Psoas muscle (tissue), 8 donors: ENCODE data around the gene HMX2. TPM values are rescaled to one million over a fixed set of nuclear protein-coding genes. Genes with fewer than 3 reads are reported as not detected.

ENCODE experiments used
- ATAC-seq, 4 donors: fragments of 200-7000 bp; cut with Tn5 transposase; one replicate each; pipeline ENCODE4 v1.9.1; 2020; ENCODE audit warnings: moderate library complexity in 3 of 4, mild to moderate bottlenecking in 2 of 4
- DNase-seq, 2 donors: peaks; one replicate each; pipeline ENCODE4 v3.0.0-alpha.2; 2020
- H3K27ac ChIP-seq: fragments of 200-600 bp; one replicate; pipeline ENCODE4 v1.8.0; 2022
- H3K27me3 ChIP-seq, 3 donors: fragments of 200-600 bp in 1 of 3; one replicate each; pipeline versions ENCODE4 v1.6.1 to v1.8.0; 2013 to 2022; ENCODE audit warnings: low read length in 2 of 3, mild to moderate bottlenecking in 2 of 3, moderate library complexity in 1 of 3; ENCODE audit not compliant: insufficient read depth in 3 of 3
- H3K36me3 ChIP-seq, 2 donors: fragments of 200-600 bp in 1 of 2; one replicate each; pipeline versions ENCODE4 v1.6.1 to v1.8.0; 2013 to 2022; ENCODE audit warnings: low read depth in 1 of 2, mild to moderate bottlenecking in 1 of 2, moderate library complexity in 1 of 2; ENCODE audit not compliant: insufficient read depth in 1 of 2
- H3K4me1 ChIP-seq: fragments of 200-600 bp; one replicate; pipeline ENCODE4 v1.8.0; 2022
- H3K4me3 ChIP-seq: fragments of 200-600 bp; one replicate; pipeline ENCODE4 v1.8.0; 2022; ENCODE audit warnings: mild to moderate bottlenecking
- H3K9me3 ChIP-seq: fragments of 200-600 bp; one replicate; pipeline ENCODE4 v1.8.0; 2022
- CTCF ChIP-seq: fragments of 200-600 bp; IDR thresholded peaks from one replicate; pipeline ENCODE4 v1.8.0; 2022; ENCODE audit warnings: antibody characterized with exemption
- WGBS, 3 donors: extraction: QIAGEN DNeasy Blood & Tissue Kit; methylation state at CpG; one replicate each; pipeline versions ENCODE4 v1.1.6 to v1.1.7; 2013; 5-methylcytosine and 5-hydroxymethylcytosine counted together
- intact Hi-C, 2 donors: fragments of 100-400 bp; cut with DNase I; formaldehyde crosslinking; loops; one replicate each; pipeline versions ENCODE4 v1.11.0 to v1.14.2; 2022
- long read RNA-seq, 2 donors: library from polyadenylated mRNA; unstranded; transcript quantifications; one replicate each; pipeline ENCODE4 v2.0.0, GENCODE V29; 2021
- polyA plus RNA-seq, 3 donors: library from polyadenylated mRNA; stranded (reverse); fragments of 200-250 nt; gene quantifications; one replicate each; pipeline ENCODE4 v1.2.3, GENCODE V29; 2013
- total RNA-seq, 4 donors: library from RNA; stranded (reverse); fragmentation: NEBNext Ultra II Directional in 2 of 4; extraction: Animal tissue kit (Norgen Biotek cat#: 25700) in 2 of 4; gene quantifications; one replicate each; pipeline versions ENCODE4 v1.2.1 to v1.2.4, GENCODE V29; 2021 to 2023
- donor health status: healthy with polysubstance abuse.
- donor health status: DM: no; HTN: no; CAD: no; lungs with moderate emphysema.
- donor health status: Bipolar disorder and iron deficiency.
- donor health status: healthy.
- donor health status: DM: yes; HTN: yes; CAD: no.
- donor health status: DM: no; HTN: no; CAD: no.
- donor health status: DM: no; HTN: no; CAD: no.
- donor health status: DM: yes; HTN: yes; CAD: no.

Gene HMX2
- total RNA-seq (not detected), polyA plus RNA-seq (not detected)
- long read RNA-seq, donor 1: 0 reads
- long read RNA-seq, donor 2: 0 reads

GRCh38 chr10:123147635-123148413, at the start of gene HMX2:
TSS of gene HMX2 (plus strand) at chr10:123148136. CDS start at chr10:123148379, 243 bp downstream.
- peaks cover 27% of the 10 kb centered on the region for H3K4me1 ChIP-seq
- WGBS, 3 donors: 1 to 2% (median 1%) methylated on average over 42 to 64 of the region's 64 CpGs
- DNase-seq: no peak
- no peaks in the 10 kb centered on the region for H3K36me3 ChIP-seq
- H3K27ac ChIP-seq: no peak within 1 kb of the TSS
- TF ChIP-seq CTCF: no peak
- peaks cover 3 to 100% (median 72%) of the 10 kb centered on the region in 3 donors for H3K27me3 ChIP-seq
- no peak within 1 kb of the TSS for H3K4me3 ChIP-seq
- H3K9me3 ChIP-seq: no peaks in the 10 kb centered on the region
- ATAC-seq: no peak
- intact Hi-C loops: no loop called here

GRCh38 chr10:123100030-123100762, 47.7 kb upstream of the HMX2 start:
- WGBS, 3 donors: 57 to 73% (median 59%) methylated on average over 7 of the region's 7 CpGs
- Histone ChIP-seq H3K36me3 (no peaks in the 10 kb centered on the region), H3K9me3 (no peaks in the 10 kb centered on the region), H3K27ac (no peak overlapping the region), H3K4me3 (no peak overlapping the region), H3K27me3 (peaks cover 0 to 7% (median 6%) of the 10 kb centered on the region in 3 donors), H3K4me1 (no peaks in the 10 kb centered on the region)
- intact Hi-C loops: no loop called here
- DNase-seq: no peak
- TF ChIP-seq CTCF: no peak
- no peak for ATAC-seq

GRCh38 chr10:123101872-123102271, 46.1 kb upstream of the HMX2 start:
- WGBS, 3 donors: 58 to 60% (median 59%) methylated on average over 9 of the region's 9 CpGs
- no peak for ATAC-seq

GRCh38 chr10:123102673-123103072, 45.3 kb upstream of the HMX2 start:
- ATAC-seq (no peak), DNase-seq (no peak)
- Histone ChIP-seq H3K36me3 (no peaks in the 10 kb centered on the region), H3K4me1 (no peaks in the 10 kb centered on the region), H3K9me3 (no peaks in the 10 kb centered on the region), H3K27me3 (peaks cover 0 to 7% (median 4%) of the 10 kb centered on the region in 3 donors), H3K4me3 (no peak overlapping the region), H3K27ac (no peak overlapping the region)
- 32 to 48% (median 44%) methylated on average over 2 of the region's 2 CpGs for WGBS, 3 donors
- intact Hi-C loops: no loop called here
- TF ChIP-seq CTCF: no peak

More at GRCh38 chr10:123101872-123102271, 46.1 kb upstream of the HMX2 start:
- H3K27me3 ChIP-seq: peaks cover 0 to 7% (median 4%) of the 10 kb centered on the region in 3 donors
- TF ChIP-seq CTCF: no peak
- no peak overlapping the region for H3K4me3 ChIP-seq
- DNase-seq: no peak
- H3K27ac ChIP-seq: no peak overlapping the region
- intact Hi-C loops: no loop called here
- no peaks in the 10 kb centered on the region for H3K36me3 ChIP-seq
- H3K4me1 ChIP-seq: no peaks in the 10 kb centered on the region
- no peaks in the 10 kb centered on the region for H3K9me3 ChIP-seq
